GM12801 (cell line): ENCODE data around the gene CDKN2B-AS1.

Experiments
- TF ChIP-seq, protein P1 (sequence below): IDR thresholded peaks from one replicate; pipeline ENCODE4 v1.5.1; 2011; ENCODE audit warnings: control low read depth; ENCODE audit not compliant: insufficient read length; ENCODE audit errors: extremely low read depth

Gene CDKN2B-AS1

DNA sequence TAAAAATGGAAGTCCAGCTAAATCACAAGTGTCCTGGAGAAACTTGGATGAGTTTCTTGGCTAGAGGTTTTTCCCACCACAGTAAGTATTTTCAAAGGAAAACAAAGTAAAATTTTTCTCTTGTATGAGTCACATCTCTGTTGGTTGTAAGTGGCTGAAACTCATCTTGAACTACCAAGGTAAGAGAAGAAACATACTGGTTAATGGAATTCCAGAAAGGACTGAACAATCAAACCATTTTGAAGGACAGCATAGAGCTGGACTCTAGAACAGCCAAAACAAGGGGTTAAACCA lies 117.3 kb downstream of the CDKN2B-AS1 start:
- TF ChIP-seq, protein P1, sequence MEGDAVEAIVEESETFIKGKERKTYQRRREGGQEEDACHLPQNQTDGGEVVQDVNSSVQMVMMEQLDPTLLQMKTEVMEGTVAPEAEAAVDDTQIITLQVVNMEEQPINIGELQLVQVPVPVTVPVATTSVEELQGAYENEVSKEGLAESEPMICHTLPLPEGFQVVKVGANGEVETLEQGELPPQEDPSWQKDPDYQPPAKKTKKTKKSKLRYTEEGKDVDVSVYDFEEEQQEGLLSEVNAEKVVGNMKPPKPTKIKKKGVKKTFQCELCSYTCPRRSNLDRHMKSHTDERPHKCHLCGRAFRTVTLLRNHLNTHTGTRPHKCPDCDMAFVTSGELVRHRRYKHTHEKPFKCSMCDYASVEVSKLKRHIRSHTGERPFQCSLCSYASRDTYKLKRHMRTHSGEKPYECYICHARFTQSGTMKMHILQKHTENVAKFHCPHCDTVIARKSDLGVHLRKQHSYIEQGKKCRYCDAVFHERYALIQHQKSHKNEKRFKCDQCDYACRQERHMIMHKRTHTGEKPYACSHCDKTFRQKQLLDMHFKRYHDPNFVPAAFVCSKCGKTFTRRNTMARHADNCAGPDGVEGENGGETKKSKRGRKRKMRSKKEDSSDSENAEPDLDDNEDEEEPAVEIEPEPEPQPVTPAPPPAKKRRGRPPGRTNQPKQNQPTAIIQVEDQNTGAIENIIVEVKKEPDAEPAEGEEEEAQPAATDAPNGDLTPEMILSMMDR = no peak

DNA sequence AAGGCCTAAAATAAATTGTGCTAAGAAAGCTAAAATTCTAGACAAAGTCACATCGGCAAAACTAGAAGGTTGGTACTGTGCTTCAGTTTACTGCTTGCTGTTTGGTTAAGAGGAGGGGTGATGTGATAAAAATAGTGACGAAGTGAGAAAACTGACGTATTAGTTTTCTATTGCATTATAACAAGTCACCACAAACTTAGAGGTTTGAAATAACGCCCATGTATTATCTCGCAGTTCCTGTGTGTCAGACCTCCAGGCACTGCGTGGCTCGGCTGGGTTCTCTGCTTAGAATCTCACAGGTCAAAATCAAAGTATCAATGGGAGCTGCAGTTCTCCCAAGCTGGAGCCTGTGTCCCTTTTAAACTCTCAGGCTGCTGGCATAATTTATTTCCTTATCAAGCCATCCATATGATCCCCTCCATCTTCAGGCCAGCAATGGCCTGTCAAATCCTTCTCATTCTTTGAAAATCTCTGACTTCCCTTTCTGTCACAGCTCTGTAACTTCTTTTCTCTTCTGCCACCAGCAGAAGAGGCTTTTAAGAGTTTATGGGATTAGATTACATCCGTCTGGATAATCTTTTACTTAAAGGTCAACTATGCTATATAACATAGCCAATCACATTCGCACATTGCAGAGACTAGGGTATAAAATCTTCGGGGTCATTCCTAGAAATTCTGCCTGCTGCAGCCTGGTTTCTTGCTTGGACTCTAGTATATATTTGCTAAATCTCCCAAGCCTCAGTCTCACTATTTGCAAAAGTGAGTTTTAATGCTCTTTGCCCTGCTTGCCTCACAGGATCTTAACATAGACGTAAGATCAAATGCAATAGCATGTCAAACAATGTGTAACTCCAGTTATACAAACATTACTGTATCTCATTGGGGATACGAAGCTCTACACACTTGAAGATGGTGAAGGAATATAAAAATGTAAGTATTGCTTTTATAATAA lies 118.6 kb downstream of the CDKN2B-AS1 start:
- TF ChIP-seq, protein P1 = no peak

DNA sequence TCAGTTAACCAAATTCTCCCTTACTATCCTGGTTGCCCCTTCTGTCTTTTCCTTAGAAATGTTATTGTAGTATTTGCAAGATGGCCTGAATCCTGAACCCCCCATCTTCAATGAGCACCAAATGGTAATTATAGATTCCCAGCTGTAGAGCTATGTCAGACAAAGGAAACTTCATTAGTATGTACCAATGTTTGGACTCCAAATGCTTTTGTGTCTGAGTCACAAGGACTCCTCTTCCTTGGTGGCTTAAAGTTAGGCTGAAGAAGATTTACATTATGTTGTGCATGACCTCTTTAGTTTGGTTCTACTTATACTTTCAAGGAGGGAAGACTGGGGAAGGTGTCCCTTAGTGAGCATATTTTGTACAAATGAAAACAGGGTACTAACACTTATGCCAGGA lies 120.4 kb downstream of the CDKN2B-AS1 start:
- TF ChIP-seq, protein P1 = no peak

GRCh38 chr9:22116758-22117157 lies 122.2 kb downstream of the CDKN2B-AS1 start:
- TF ChIP-seq, protein P1 = no peak

- TF ChIP-seq, protein P1 = no peak
Measured at GRCh38 chr9:22117511-22118384, 123.2 kb downstream of the CDKN2B-AS1 start.

DNA sequence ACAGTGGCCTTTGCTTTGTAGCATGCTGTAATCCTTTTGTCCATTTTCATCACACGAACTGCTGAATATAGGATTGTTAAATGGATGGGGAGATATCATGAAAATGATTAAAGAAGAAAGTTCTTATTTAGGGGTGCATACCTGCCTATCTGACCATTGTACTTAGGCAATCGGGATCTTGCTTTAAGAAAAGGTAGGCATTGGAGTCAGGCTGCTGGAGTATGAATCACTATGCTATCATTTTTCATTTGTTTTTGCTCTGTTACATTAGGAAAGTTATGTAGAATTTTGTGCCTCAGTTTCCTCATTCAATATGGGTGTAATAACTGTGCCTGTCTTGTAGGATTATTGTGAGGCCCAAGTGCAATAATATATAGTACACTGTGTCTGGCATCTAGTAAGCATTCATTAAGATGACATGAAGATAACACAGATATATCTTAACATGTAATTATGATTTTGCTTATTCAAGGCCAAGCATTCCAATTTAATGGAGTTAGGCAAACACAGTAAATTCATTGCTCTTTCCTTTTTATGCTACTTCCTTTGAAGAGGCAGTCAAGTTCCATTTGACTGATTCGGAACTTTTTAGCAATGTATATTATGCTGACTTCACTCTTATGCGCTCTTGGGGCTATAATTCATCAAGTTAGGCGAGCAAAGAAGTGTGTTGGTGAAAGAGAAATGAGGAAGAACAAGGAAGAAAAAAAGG lies 124.4 kb downstream of the CDKN2B-AS1 start:
- TF ChIP-seq, protein P1 = no peak
